ENCODE results near the gene CCDC149.

DNA sequence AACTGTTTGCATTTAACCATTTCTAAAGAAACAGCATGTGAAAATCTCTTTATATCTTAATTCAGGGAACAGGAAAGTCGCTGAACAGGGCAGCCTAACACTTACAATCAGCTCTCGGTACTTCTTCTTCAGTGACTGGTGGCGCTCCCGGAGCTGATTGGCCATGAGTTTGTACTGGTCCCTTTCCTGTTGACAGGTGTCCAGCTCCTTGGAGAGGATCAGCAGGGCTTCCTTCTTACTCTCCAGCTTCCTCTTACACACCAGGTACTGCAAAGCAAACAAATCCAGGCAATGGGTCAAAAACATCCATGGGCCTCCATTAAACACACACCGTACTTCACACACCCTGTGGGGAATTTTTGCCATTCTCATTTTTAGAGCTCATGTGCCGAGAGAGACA lies 36.4 kb downstream of the CCDC149 start:
- TF ChIP-seq, protein P1, sequence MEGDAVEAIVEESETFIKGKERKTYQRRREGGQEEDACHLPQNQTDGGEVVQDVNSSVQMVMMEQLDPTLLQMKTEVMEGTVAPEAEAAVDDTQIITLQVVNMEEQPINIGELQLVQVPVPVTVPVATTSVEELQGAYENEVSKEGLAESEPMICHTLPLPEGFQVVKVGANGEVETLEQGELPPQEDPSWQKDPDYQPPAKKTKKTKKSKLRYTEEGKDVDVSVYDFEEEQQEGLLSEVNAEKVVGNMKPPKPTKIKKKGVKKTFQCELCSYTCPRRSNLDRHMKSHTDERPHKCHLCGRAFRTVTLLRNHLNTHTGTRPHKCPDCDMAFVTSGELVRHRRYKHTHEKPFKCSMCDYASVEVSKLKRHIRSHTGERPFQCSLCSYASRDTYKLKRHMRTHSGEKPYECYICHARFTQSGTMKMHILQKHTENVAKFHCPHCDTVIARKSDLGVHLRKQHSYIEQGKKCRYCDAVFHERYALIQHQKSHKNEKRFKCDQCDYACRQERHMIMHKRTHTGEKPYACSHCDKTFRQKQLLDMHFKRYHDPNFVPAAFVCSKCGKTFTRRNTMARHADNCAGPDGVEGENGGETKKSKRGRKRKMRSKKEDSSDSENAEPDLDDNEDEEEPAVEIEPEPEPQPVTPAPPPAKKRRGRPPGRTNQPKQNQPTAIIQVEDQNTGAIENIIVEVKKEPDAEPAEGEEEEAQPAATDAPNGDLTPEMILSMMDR (IDR thresholded peaks at IDR 0.05; ENCODE audit: insufficient read depth, low read length) = no peak
- no peak for TF ChIP-seq POLR2AphosphoS5 (IDR thresholded peaks at IDR 0.05; ENCODE audit: low read depth)
- TF ChIP-seq, protein P2, sequence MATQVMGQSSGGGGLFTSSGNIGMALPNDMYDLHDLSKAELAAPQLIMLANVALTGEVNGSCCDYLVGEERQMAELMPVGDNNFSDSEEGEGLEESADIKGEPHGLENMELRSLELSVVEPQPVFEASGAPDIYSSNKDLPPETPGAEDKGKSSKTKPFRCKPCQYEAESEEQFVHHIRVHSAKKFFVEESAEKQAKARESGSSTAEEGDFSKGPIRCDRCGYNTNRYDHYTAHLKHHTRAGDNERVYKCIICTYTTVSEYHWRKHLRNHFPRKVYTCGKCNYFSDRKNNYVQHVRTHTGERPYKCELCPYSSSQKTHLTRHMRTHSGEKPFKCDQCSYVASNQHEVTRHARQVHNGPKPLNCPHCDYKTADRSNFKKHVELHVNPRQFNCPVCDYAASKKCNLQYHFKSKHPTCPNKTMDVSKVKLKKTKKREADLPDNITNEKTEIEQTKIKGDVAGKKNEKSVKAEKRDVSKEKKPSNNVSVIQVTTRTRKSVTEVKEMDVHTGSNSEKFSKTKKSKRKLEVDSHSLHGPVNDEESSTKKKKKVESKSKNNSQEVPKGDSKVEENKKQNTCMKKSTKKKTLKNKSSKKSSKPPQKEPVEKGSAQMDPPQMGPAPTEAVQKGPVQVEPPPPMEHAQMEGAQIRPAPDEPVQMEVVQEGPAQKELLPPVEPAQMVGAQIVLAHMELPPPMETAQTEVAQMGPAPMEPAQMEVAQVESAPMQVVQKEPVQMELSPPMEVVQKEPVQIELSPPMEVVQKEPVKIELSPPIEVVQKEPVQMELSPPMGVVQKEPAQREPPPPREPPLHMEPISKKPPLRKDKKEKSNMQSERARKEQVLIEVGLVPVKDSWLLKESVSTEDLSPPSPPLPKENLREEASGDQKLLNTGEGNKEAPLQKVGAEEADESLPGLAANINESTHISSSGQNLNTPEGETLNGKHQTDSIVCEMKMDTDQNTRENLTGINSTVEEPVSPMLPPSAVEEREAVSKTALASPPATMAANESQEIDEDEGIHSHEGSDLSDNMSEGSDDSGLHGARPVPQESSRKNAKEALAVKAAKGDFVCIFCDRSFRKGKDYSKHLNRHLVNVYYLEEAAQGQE (IDR thresholded peaks at IDR 0.05; ENCODE audit: insufficient replicate concordance, low read depth) = no peak
